COLO829 (cell line): ENCODE data around the gene TIAM2.
"Not testable (repeated sequence)": the region's sequence is repeated elsewhere in the genome, so short reads cannot be mapped to it uniquely, and the experiment has no call there.

ENCODE experiments used
- DNase-seq: peaks from one replicate; pipeline ENCODE4 v3.0.0; 2012; ENCODE audit warnings: low spot score

TIAM2 gene

GRCh38 chr6:154995254-154996015 lies at the start of gene TIAM2:
Gene TIAM2, plus strand, starts transcription at chr6:154995315. Its CDS starts 133,909 bp downstream, at chr6:155129224.
- DNase-seq: no peak

GRCh38 chr6:154950979-154951344 lies 44.2 kb upstream of the TIAM2 start:
- DNase-seq: no peak

GRCh38 chr6:154951345-154952200 lies 43.5 kb upstream of the TIAM2 start:
- DNase-seq: no peak

GRCh38 chr6:154953644-154954043 lies 41.5 kb upstream of the TIAM2 start:
- DNase-seq: no peak

- DNase-seq: no peak
Measured at GRCh38 chr6:154954347-154954746, 40.8 kb upstream of the TIAM2 start.

GRCh38 chr6:154956771-154957522 lies 38.2 kb upstream of the TIAM2 start:
- no peak for DNase-seq

GRCh38 chr6:154958469-154958868 lies 36.6 kb upstream of the TIAM2 start:
- no peak for DNase-seq

- DNase-seq: no peak
Measured at GRCh38 chr6:154960299-154960843, 34.7 kb upstream of the TIAM2 start.

- DNase-seq: no peak
Measured at GRCh38 chr6:154960854-154961530, 34.1 kb upstream of the TIAM2 start.

GRCh38 chr6:154962753-154963152 lies 32.4 kb upstream of the TIAM2 start:
- peak; percentile 25 for DNase-seq

- not testable (repeated sequence) for DNase-seq
Measured at GRCh38 chr6:154966065-154966770, 28.9 kb upstream of the TIAM2 start.

GRCh38 chr6:154969796-154970195 lies 25.3 kb upstream of the TIAM2 start:
- no peak for DNase-seq

- no peak for DNase-seq
Measured at GRCh38 chr6:154974485-154975149, 20.5 kb upstream of the TIAM2 start.

GRCh38 chr6:154977588-154977987 lies 17.5 kb upstream of the TIAM2 start:
- no peak for DNase-seq

GRCh38 chr6:154980273-154981078 lies 14.6 kb upstream of the TIAM2 start:
- DNase-seq: no peak

GRCh38 chr6:154981079-154981870 lies 13.8 kb upstream of the TIAM2 start:
- DNase-seq: no peak

GRCh38 chr6:154984146-154984545 lies 11.0 kb upstream of the TIAM2 start:
- DNase-seq: no peak

- DNase-seq: no peak
Measured at GRCh38 chr6:154986787-154987235, 8.3 kb upstream of the TIAM2 start.

- no peak for DNase-seq
Measured at GRCh38 chr6:154989448-154989847, 5.7 kb upstream of the TIAM2 start.
